Measurements from ENCODE around the gene SYT8. TPM values are rescaled to one million over a fixed set of nuclear protein-coding genes. Genes with fewer than 3 reads are reported as not detected.

SYT8 gene
- total and polyA plus RNA-seq, 10 donors = 0.83 TPM; not detected in 9

DNA sequence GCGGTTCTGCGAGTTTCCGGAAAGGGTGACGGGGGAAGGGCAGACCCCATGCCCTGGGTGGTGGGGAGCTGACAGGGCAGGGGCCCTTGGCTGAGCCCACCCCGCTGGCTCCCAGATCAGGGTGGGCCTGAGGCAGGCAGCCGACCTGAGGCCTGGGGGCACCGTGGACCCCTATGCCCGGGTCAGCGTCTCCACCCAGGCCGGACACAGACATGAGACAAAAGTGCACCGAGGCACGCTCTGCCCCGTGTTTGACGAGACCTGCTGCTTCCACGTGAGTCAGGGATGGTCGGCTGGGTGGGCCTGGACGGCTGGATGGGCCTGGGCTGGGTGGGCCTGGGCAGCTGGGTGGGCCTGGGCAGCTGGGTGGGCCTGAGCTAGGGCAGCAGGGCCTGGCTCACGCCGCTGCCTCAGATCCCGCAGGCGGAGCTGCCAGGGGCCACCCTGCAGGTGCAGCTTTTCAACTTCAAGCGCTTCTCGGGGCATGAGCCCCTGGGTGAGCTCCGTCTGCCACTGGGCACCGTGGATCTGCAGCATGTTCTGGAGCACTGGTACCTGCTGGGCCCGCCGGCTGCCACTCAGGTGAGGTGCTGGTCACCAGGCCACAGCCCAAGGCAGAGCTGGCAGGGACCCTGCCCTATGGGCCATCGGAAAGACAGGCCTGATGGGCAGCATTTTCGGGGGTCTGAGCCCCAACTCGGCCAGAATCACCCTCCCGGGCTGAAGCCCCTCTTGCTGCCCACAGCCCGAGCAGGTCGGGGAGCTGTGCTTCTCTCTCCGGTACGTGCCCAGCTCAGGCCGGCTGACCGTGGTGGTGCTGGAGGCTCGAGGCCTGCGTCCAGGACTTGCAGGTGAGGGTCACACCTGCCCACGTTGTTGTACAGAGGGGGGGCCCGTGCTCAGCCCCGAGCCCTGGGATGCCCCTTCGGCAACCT, 1.5 kb downstream of the SYT8 start:
- peak; percentile 82 for DNase-seq
- 82 to 93% (median 88%) methylated on average over 13 to 43 of the region's 43 CpGs for WGBS, 5 donors

DNA sequence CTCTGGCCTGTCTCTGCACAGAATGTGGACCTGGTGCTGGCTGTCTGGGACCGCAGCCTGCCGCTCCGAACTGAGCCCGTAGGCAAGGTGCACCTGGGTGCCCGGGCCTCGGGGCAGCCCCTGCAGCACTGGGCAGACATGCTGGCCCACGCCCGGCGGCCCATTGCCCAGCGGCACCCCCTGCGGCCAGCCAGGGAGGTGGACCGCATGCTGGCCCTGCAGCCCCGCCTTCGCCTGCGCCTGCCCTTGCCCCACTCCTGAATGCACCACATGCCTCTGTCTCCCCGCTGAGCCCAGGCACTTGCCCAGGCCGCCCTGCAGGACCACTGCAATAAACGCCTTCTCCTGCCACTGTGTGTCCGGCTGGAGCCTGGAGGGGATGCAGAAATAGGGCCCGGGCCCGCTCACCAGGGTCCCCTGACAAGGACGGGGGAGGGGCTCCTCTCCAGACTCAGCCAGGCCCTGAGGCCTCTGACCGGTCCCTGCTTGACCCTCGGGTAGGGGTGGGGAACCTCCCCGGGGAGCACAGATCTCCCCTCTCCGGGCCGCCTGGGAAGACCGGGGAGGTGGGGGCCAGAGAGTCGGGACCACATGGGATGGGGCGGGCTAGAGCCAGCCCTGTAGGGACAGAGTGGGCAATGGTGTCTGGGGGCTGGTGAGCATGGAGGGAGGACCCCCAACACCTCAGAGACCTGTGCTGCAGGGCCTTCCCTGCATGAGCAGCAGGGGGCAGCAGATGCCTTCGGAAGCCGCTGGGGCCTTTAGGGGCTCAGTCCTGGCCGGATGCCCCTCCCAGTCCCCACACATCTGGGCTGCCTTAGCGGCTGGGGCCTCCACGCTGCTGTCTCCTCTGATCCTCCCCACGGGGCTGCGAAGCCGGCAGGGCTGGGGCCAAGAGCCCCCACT, 2.6 kb downstream of the SYT8 start:
- Histone ChIP-seq H3K9me3 (no peaks in the 10 kb centered on the region), H3K27ac (peak overlapping the region in 6 of 8 donors; percentile 1 to 94 (median 88)), H3K36me3 (no peaks in the 10 kb centered on the region), H3K4me3 (peak overlapping the region in 1 of 8 donors; percentile 32), H3K4me1 (peaks cover 26 to 65% (median 60%) of the 10 kb centered on the region in 6 donors), H3K27me3 (replicated peaks in 1 of 7) (peaks cover 0 to 10% (median 0%) of the 10 kb centered on the region in 7 donors)
- 34 to 60% (median 50%) methylated on average over 17 to 38 of the region's 38 CpGs for WGBS, 5 donors
- peak; percentile 65 to 69 (median 67) for TF ChIP-seq POLR2AphosphoS5 (IDR thresholded peaks at IDR 0.05)
- TF ChIP-seq POLR2A (IDR thresholded peaks at IDR 0.05) = no peak
- TF ChIP-seq, protein P1, sequence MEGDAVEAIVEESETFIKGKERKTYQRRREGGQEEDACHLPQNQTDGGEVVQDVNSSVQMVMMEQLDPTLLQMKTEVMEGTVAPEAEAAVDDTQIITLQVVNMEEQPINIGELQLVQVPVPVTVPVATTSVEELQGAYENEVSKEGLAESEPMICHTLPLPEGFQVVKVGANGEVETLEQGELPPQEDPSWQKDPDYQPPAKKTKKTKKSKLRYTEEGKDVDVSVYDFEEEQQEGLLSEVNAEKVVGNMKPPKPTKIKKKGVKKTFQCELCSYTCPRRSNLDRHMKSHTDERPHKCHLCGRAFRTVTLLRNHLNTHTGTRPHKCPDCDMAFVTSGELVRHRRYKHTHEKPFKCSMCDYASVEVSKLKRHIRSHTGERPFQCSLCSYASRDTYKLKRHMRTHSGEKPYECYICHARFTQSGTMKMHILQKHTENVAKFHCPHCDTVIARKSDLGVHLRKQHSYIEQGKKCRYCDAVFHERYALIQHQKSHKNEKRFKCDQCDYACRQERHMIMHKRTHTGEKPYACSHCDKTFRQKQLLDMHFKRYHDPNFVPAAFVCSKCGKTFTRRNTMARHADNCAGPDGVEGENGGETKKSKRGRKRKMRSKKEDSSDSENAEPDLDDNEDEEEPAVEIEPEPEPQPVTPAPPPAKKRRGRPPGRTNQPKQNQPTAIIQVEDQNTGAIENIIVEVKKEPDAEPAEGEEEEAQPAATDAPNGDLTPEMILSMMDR (IDR thresholded peaks at IDR 0.05 in 8 of 11, conservative IDR thresholded peaks at IDR 0.05 in 3 of 11) = peak; percentile 82 to 98 (median 96)
- DNase-seq = peak; percentile 96
- intact Hi-C loops (cut with DNase I; ENCODE audit: low total_unique reads) = loop anchor here (5.0 kb wide), 1 partner anchor 315 kb away; no protein-coding TSS in a partner anchor

More for the DNA sequence above, 1.5 kb downstream of the SYT8 start:
- intact Hi-C loops (cut with DNase I; ENCODE audit: low total_unique reads) = loop anchor here (5.0 kb wide), 1 partner anchor 316 kb away; no protein-coding TSS in a partner anchor
- Histone ChIP-seq H3K27ac (no peak overlapping the region), H3K36me3 (no peaks in the 10 kb centered on the region), H3K27me3 (replicated peaks in 1 of 7) (peaks cover 0 to 22% (median 0%) of the 10 kb centered on the region in 7 donors), H3K4me1 (peaks cover 26 to 65% (median 55%) of the 10 kb centered on the region in 6 donors), H3K9me3 (no peaks in the 10 kb centered on the region), H3K4me3 (no peak overlapping the region)
- no peak for TF ChIP-seq POLR2AphosphoS5 (IDR thresholded peaks at IDR 0.05)
- TF ChIP-seq, protein P1 (IDR thresholded peaks at IDR 0.05 in 8 of 11, conservative IDR thresholded peaks at IDR 0.05 in 3 of 11) = no peak
- TF ChIP-seq POLR2A (IDR thresholded peaks at IDR 0.05) = no peak

GRCh38 chr11:1838077-1838425, 3.3 kb downstream of the SYT8 start:
- H3K4me3 ChIP-seq = peak overlapping the region in 1 of 8 donors; percentile 32
- H3K4me1 ChIP-seq = peaks cover 23 to 65% (median 60%) of the 10 kb centered on the region in 6 donors
- H3K36me3 ChIP-seq = no peaks in the 10 kb centered on the region
- 36 to 63% (median 47%) methylated on average over 7 to 17 of the region's 17 CpGs for WGBS, 5 donors
- no peak for DNase-seq
- H3K27me3 ChIP-seq (replicated peaks in 1 of 7) = peaks cover 0 to 4% (median 0%) of the 10 kb centered on the region in 7 donors
- H3K27ac ChIP-seq = peak overlapping the region in 6 of 8 donors; percentile 1 to 94 (median 88)
- intact Hi-C loops (cut with DNase I; ENCODE audit: low total_unique reads) = loop anchor here (5.0 kb wide), 1 partner anchor 314 kb away; no protein-coding TSS in a partner anchor
- no peak for TF ChIP-seq POLR2AphosphoS5 (IDR thresholded peaks at IDR 0.05)
- TF ChIP-seq, protein P1 (IDR thresholded peaks at IDR 0.05 in 8 of 11, conservative IDR thresholded peaks at IDR 0.05 in 3 of 11) = peak in 1 of 11 experiments; percentile 1
- TF ChIP-seq POLR2A (IDR thresholded peaks at IDR 0.05) = no peak
- no peaks in the 10 kb centered on the region for H3K9me3 ChIP-seq
